Panc1 (cell line): Measurements from ENCODE around the gene NET1. TPM values are rescaled to one million over a fixed set of nuclear protein-coding genes. Genes with fewer than 3 reads are reported as not detected.

Source experiments
- ATAC-seq: fragments of 200-7000 bp; cut with Tn5 transposase; 2 replicates; pipeline ENCODE4 v1.9.1; 2020; ENCODE audit warnings: mild to moderate bottlenecking, moderate library complexity
- BruUV-seq: library from RNA; stranded (reverse); fragments of 400-500 nt; replicated peaks from 2 replicates; lab custom pipeline; 2021; lab: Mats Ljungman, UMichigan
- CTCF ChIA-PET: fragments of 300-600 bp; sonication (Branson Sonifier 250); formaldehyde crosslinking; loops from one replicate; lab custom pipeline; 2022; ENCODE audit warnings: antibody characterized with exemption; lab: Charles Lee
- POLR2A ChIA-PET: fragments of 300-600 bp; sonication (Branson Sonifier 250); formaldehyde crosslinking; loops from one replicate; lab custom pipeline; 2022; ENCODE audit warnings: antibody characterized with exemption; lab: Charles Lee
- DNase-seq: peaks from one replicate; pipeline ENCODE4 v3.0.0-alpha.2; 2010; ENCODE audit warnings: low read depth, low spot score
- H3K27ac ChIP-seq: 2 replicates; pipeline ENCODE4 v1.5.1; 2011; ENCODE audit warnings: mild to moderate bottlenecking, low read length, inconsistent platforms
- H3K27me3 ChIP-seq: fragments of 200-500 bp; sonication (Bioruptor generic); 2 replicates; pipeline ENCODE4 v1.6.0; 2014; ENCODE audit warnings: low read length, inconsistent platforms; ENCODE audit not compliant: control insufficient read depth, insufficient read depth
- H3K36me3 ChIP-seq: fragments of 200-500 bp; sonication (Bioruptor generic); 2 replicates; pipeline ENCODE4 v1.5.1; 2014; ENCODE audit warnings: inconsistent platforms, mild to moderate bottlenecking, low read length, moderate library complexity; ENCODE audit not compliant: control insufficient read depth, insufficient read depth
- H3K4me1 ChIP-seq: 2 replicates; pipeline ENCODE4 v1.5.1; 2011; ENCODE audit warnings: inconsistent platforms, mild to moderate bottlenecking, low read length, moderate library complexity; ENCODE audit not compliant: control insufficient read depth, insufficient read depth
- H3K4me3 ChIP-seq, 2 experiments: 2 replicates each; pipeline ENCODE4 v1.5.1; 2011 to 2012; ENCODE audit warnings: low read depth in 2 of 2, low read length in 2 of 2, mild to moderate bottlenecking in 2 of 2, inconsistent platforms in 1 of 2, moderate library complexity in 1 of 2
- H3K9me3 ChIP-seq: fragments of 200-500 bp; sonication (Bioruptor generic); 2 replicates; pipeline ENCODE4 v1.5.1; 2014; ENCODE audit warnings: low read depth, mild to moderate bottlenecking, inconsistent platforms, low read length, moderate library complexity; ENCODE audit not compliant: control insufficient read depth, insufficient read depth
- POLR2AphosphoS5 ChIP-seq: IDR thresholded peaks from 2 replicates; pipeline ENCODE4 v1.6.1; 2012; ENCODE audit warnings: mild to moderate bottlenecking, low read depth, low read length, moderate library complexity
- REST ChIP-seq, 2 experiments: IDR thresholded peaks; 2 replicates each; pipeline ENCODE4 v1.6.1; 2011 to 2012; ENCODE audit warnings: low read depth in 2 of 2, control low read depth in 1 of 2, low read length in 1 of 2, mild to moderate bottlenecking in 1 of 2, moderate library complexity in 1 of 2; ENCODE audit not compliant: insufficient read depth in 1 of 2
- SIN3A ChIP-seq: IDR thresholded peaks from 2 replicates; pipeline ENCODE4 v1.6.1; 2012; ENCODE audit warnings: low read depth, mild to moderate bottlenecking, low read length, moderate library complexity, borderline replicate concordance; ENCODE audit not compliant: insufficient read depth
- TCF7L2 ChIP-seq: IDR thresholded peaks from 2 replicates; pipeline ENCODE4 v1.6.1; 2011; ENCODE audit warnings: mild to moderate bottlenecking, low read depth, low read length, inconsistent platforms
- in situ Hi-C: cut with HindIII; loops from 2 replicates; pipeline ENCODE4 v1.10.0; 2016; ENCODE audit warnings: low sequenced_read_pairs, low pct_unique_long_range_greater_than_20kb
- intact Hi-C: fragments of 100-400 bp; cut with micrococcal nuclease; formaldehyde crosslinking; loops from one replicate; pipeline ENCODE4 v1.10.0; 2022; ENCODE audit not compliant: unreplicated experiment
- total RNA-seq: library from RNA; stranded (reverse); gene quantifications from one replicate; pipeline ENCODE4 v1.2.1, GENCODE V29; 2021; ENCODE audit not compliant: unreplicated experiment
- TF ChIP-seq, protein P1 (sequence below): fragments of 450-650 bp; IDR thresholded peaks from 2 replicates; pipeline ENCODE4 v1.5.1; 2017; ENCODE audit warnings: mild to moderate bottlenecking

NET1 gene
- total RNA-seq, 1 experiment from 2014 or later, result 28.6 TPM

DNA sequence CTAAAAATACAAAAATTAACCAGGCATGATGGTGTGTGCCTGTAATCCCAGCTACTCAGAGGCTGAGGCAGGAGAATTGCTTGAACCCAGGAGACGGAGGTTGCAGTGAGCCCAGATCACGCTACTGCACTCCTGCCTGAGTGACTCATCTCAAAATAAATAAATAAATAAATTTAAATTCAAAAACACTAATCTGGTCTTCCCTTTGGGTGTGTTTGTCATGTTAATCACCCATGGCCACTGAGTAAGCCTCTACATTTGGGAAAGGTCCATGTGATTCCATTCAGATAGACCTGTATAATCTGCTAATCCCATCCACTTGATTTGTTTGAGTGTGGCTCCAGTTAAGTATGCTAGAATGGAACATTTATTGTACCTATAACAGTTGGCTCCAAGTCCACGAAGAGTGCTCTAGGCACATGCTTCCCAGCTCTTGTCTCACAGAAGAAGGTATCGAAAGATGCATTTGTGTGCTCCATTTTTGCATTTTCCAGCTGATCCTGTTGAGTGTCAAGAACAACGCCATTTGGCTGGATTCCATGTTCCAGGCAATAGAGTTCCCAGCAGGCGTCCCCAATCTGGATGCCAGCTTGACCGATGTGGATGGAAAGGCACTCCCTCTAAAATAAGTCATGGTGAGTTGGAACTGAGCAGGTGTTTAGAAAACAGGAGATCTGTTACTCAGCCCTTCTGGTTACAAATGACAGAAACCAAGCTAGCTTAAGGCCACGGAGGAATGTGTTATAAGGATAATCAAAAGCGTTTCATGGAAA is 11.7 kb upstream of the NET1 start:
- POLR2A ChIA-PET, result no interaction called here
- ATAC-seq, result no peak

GRCh38 chr10:5402798-5403197 is 9.6 kb upstream of the NET1 start:
- no TSS peak for BruUV-seq
- Histone ChIP-seq H3K36me3 (no peaks in the 10 kb centered on the region), H3K4me1 (no peaks in the 10 kb centered on the region), H3K27ac (no peak overlapping the region), H3K27me3 (no peaks in the 10 kb centered on the region), H3K4me3 (no peak overlapping the region), H3K9me3 (no peaks in the 10 kb centered on the region)
- ChIA-PET POLR2A (no interaction called here), CTCF (no interaction called here)
- TF ChIP-seq TCF7L2 (no peak), SIN3A (no peak), POLR2AphosphoS5 (no peak), REST (IDR thresholded peaks at IDR 0.05; ENCODE audit: insufficient read depth in 1 of 2, low read depth in 2 of 2, low read length in 1 of 2) (no peak)
- TF ChIP-seq, protein P1, sequence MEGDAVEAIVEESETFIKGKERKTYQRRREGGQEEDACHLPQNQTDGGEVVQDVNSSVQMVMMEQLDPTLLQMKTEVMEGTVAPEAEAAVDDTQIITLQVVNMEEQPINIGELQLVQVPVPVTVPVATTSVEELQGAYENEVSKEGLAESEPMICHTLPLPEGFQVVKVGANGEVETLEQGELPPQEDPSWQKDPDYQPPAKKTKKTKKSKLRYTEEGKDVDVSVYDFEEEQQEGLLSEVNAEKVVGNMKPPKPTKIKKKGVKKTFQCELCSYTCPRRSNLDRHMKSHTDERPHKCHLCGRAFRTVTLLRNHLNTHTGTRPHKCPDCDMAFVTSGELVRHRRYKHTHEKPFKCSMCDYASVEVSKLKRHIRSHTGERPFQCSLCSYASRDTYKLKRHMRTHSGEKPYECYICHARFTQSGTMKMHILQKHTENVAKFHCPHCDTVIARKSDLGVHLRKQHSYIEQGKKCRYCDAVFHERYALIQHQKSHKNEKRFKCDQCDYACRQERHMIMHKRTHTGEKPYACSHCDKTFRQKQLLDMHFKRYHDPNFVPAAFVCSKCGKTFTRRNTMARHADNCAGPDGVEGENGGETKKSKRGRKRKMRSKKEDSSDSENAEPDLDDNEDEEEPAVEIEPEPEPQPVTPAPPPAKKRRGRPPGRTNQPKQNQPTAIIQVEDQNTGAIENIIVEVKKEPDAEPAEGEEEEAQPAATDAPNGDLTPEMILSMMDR, result no peak
- DNase-seq (no peak), ATAC-seq (no peak)
- intact Hi-C loops (no loop called here), in situ Hi-C loops (no loop called here)

More for the DNA sequence above, 11.7 kb upstream of the NET1 start:
- CTCF ChIA-PET, result no interaction called here
- DNase-seq, result no peak
- Histone ChIP-seq H3K4me1 (no peaks in the 10 kb centered on the region), H3K9me3 (no peaks in the 10 kb centered on the region), H3K4me3 (no peak overlapping the region), H3K36me3 (no peaks in the 10 kb centered on the region), H3K27ac (no peak overlapping the region), H3K27me3 (no peaks in the 10 kb centered on the region)
- TF ChIP-seq POLR2AphosphoS5, result no peak
- TF ChIP-seq SIN3A, result no peak
- no peak for TF ChIP-seq REST (IDR thresholded peaks at IDR 0.05; ENCODE audit: insufficient read depth in 1 of 2, low read depth in 2 of 2, low read length in 1 of 2)
- no peak for TF ChIP-seq TCF7L2
- TF ChIP-seq, protein P1, result no peak
- in situ Hi-C loops, result no loop called here
- intact Hi-C loops, result no loop called here
- BruUV-seq, result no TSS peak
